ENCODE measurements around the gene MEPCE.

The MEPCE gene

DNA sequence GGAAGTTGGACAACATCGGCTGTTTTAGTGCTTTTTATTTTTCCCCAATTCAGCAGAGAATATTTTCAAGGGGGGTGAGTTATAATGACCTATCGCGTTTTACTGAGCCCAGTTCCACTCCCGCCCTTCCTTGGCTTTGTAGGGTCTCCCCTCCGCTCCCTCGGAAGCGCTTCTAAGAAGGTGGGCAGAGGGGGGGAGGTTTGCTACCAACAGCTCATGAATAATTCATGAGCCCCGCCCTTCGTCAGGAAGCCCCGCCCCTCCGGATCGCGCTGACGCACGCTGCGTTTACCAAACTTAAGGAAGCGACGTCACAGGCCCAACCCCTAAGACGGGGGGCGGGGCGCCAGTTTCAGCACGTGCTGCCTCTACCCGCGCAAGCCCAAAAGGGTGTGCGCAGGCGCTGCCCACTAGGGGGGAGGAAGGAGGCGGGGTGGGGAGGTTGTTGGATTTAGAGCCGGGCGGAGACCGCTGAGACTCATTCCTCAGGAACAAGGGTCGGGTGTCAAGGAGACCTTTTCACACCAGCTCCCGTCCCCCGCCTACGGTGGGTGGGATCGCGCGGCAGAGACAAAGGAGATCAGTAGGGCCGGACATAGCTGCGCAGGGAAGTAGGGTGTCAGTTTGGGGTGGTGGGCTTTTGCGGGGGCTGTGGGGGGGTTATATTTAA, 529 bp upstream of the MEPCE start:
- peak overlapping the region; percentile 65 for H3K4me3 ChIP-seq (ENCODE audit: low read depth, low read length)
- in situ Hi-C loops (cut with HindIII; ENCODE audit: low sequenced_read_pairs): no loop called here
- TF ChIP-seq CTCF (IDR thresholded peaks at IDR 0.05; ENCODE audit: low read depth, low read length, missing control alignments): no peak
- peak; percentile 99 for DNase-seq (ENCODE audit: low read depth)

DNA sequence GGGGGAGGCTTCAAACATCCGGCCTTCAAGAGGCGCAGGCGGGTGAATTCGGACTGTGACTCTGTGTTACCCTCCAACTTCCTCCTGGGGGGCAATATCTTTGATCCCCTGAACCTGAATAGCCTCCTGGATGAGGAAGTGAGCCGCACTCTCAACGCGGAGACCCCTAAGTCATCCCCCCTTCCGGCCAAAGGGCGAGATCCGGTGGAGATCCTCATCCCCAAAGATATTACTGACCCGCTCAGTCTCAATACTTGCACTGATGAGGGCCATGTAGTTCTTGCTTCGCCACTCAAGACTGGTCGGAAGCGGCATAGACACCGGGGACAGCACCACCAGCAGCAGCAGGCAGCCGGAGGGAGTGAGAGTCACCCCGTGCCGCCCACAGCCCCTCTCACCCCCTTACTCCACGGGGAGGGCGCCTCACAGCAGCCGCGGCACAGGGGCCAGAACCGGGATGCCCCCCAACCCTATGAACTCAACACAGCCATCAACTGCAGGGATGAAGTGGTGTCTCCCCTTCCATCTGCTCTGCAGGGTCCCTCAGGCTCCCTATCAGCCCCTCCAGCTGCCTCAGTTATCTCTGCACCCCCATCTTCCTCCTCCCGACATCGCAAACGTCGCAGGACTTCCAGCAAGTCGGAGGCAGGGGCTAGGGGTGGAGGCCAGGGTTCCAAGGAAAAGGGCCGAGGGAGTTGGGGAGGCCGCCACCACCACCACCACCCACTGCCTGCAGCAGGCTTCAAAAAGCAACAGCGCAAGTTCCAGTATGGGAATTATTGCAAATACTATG, 1.1 kb downstream of the MEPCE start:
- peak overlapping the region; percentile 65 for H3K4me3 ChIP-seq (ENCODE audit: low read depth, low read length)
- TF ChIP-seq CTCF (IDR thresholded peaks at IDR 0.05; ENCODE audit: low read depth, low read length, missing control alignments): no peak
- in situ Hi-C loops (cut with HindIII; ENCODE audit: low sequenced_read_pairs): no loop called here
- DNase-seq (ENCODE audit: low read depth): no peak

GRCh38 chr7:100431286-100431735, 1.7 kb downstream of the MEPCE start:
- no peak for TF ChIP-seq CTCF (IDR thresholded peaks at IDR 0.05; ENCODE audit: low read depth, low read length, missing control alignments)
- in situ Hi-C loops (cut with HindIII; ENCODE audit: low sequenced_read_pairs): no loop called here
- no peak for DNase-seq (ENCODE audit: low read depth)
- peak overlapping the region; percentile 65 for H3K4me3 ChIP-seq (ENCODE audit: low read depth, low read length)

- DNase-seq (ENCODE audit: low read depth): no peak
- no peak for TF ChIP-seq CTCF (IDR thresholded peaks at IDR 0.05; ENCODE audit: low read depth, low read length, missing control alignments)
- in situ Hi-C loops (cut with HindIII; ENCODE audit: low sequenced_read_pairs): no loop called here
- no peak overlapping the region for H3K4me3 ChIP-seq (ENCODE audit: low read depth, low read length)
Observed at GRCh38 chr7:100432053-100432452, 2.4 kb downstream of the MEPCE start.

DNA sequence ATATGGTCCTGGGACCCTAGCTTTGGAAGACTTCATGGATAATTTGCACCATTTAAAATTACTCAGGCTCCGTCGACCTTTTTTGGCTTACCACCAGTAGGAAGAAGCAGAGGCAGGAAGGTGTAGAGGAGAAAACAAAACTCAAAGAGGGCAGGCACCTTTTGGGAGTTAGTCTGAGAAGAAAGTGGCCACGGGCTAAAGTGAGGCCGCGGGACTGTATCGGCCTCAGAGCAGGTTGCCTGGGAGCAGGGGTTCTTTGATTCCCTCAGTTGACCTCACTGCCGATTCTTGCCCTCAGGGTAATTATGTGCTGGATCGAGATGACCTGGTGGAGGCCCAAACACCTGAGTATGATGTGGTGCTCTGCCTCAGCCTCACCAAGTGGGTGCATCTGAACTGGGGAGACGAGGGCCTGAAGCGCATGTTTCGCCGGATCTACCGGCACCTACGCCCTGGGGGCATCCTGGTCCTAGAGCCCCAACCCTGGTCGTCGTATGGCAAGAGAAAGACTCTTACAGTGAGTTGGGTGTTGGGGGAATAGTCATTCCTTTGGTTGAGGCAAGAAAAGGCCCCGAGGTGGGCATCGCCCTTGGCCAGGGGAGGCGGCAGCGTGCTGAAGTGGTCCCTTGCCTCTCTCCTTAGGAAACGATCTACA, 3.1 kb downstream of the MEPCE start:
- H3K4me3 ChIP-seq (ENCODE audit: low read depth, low read length): no peak overlapping the region

More for the DNA sequence above, 3.1 kb downstream of the MEPCE start:
- no peak for DNase-seq (ENCODE audit: low read depth)
- in situ Hi-C loops (cut with HindIII; ENCODE audit: low sequenced_read_pairs): no loop called here
- TF ChIP-seq CTCF (IDR thresholded peaks at IDR 0.05; ENCODE audit: low read depth, low read length, missing control alignments): no peak
